ENCODE measurements around the gene SH2D3C.

The SH2D3C gene

GRCh38 chr9:127749090-127749787 lies 29.2 kb downstream of the SH2D3C start:
- Histone ChIP-seq H3K27me3 (ENCODE audit: insufficient read depth, low read length) (peaks cover 13% of the 10 kb centered on the region), H3K79me1 (ENCODE audit: low read length) (no peaks in the 10 kb centered on the region), H3K23ac (ENCODE audit: low read length) (no peak overlapping the region), H4K12ac (ENCODE audit: low read depth, low read length) (no peak overlapping the region), H4K8ac (ENCODE audit: low read depth, low read length) (no peak overlapping the region), H3K18ac (ENCODE audit: low read length) (no peak overlapping the region), H3K14ac (ENCODE audit: low read length) (no peak overlapping the region), H3K9ac (ENCODE audit: low read length) (no peak overlapping the region), H2BK5ac (ENCODE audit: low read depth, low read length, poor library complexity) (no peak overlapping the region), H3K4me1 (ENCODE audit: control insufficient read depth in 1 of 2, insufficient read depth in 2 of 2, low read length in 2 of 2) (peaks cover 0 to under 1% of the 10 kb centered on the region in 2 experiments), H3K4me3 (ENCODE audit: low read depth, low read length) (no peak overlapping the region), H3K27ac (ENCODE audit: low read depth, low read length) (no peak overlapping the region), H3K4me2 (ENCODE audit: low read length) (no peak overlapping the region), H2BK120ac (ENCODE audit: insufficient read depth, low read length, poor library complexity) (no peak overlapping the region), H4K91ac (ENCODE audit: low read depth, low read length) (no peak overlapping the region), H3K4ac (ENCODE audit: low read depth, low read length) (no peak overlapping the region), H2AK5ac (ENCODE audit: low read length) (no peak overlapping the region), H2AFZ (ENCODE audit: insufficient read depth, low read length, poor library complexity) (no peak overlapping the region), H3K79me2 (ENCODE audit: control insufficient read depth, insufficient read depth, low read length, poor library complexity) (no peaks in the 10 kb centered on the region), H3K36me3 (ENCODE audit: control insufficient read depth in 1 of 2, insufficient read depth in 2 of 2, low read length in 2 of 2) (no peaks in the 10 kb centered on the region), H3K9me3 (ENCODE audit: insufficient read depth, low read depth, low read length) (no peaks in the 10 kb centered on the region), H2BK12ac (ENCODE audit: low read length) (no peak overlapping the region)
- WGBS (ENCODE audit: extremely low coverage, insufficient coverage, insufficient read length), result no CpG with 5 or more reads among the region's 26 CpGs
- DNase-seq, result no peak

GRCh38 chr9:127746959-127747569 lies 31.4 kb downstream of the SH2D3C start:
- H2BK12ac ChIP-seq (ENCODE audit: low read length), result no peak overlapping the region

DNA sequence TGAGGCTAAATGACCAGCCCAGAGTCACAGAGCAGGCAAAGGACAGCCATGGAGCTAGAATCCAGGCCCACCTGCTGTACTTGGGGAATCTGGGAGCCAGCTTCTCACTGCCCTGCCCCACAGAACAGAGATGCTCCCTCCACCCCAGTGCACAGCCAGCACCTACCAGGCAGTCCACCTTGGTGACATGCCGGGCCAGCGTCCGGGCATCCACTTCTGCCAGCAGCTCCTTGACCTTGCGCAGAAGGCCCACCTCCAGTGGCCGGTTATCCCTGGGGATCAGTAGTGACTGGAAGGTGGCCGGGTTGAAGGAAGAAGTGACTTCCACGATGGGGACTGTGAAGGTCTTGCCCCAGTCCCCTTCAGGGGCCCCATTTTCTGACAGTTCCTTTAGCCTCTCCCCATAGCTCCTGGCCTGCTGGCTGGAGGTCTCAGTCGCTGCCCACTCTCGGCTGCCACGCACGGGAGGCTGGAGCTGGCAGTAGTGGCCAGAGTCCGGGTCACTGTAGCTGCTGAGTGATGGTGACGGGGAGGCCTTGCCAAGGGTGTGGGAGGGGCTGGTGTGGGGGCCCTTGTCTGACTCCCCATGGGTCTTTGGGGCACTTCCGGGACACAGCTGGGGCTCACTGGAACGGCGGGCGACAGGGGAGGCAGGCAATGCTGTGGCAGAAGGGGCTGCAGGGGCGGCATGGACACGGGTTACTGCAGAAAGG lies 33.9 kb downstream of the SH2D3C start:
- Histone ChIP-seq H2AFZ (ENCODE audit: insufficient read depth, low read length, poor library complexity) (no peak overlapping the region), H3K9ac (ENCODE audit: low read length) (no peak overlapping the region), H3K4me1 (ENCODE audit: control insufficient read depth in 1 of 2, insufficient read depth in 2 of 2, low read length in 2 of 2) (peaks cover 11 to 12% of the 10 kb centered on the region in 2 experiments), H4K91ac (ENCODE audit: low read depth, low read length) (no peak overlapping the region), H3K9me3 (ENCODE audit: insufficient read depth, low read depth, low read length) (no peaks in the 10 kb centered on the region), H3K4ac (ENCODE audit: low read depth, low read length) (no peak overlapping the region), H3K14ac (ENCODE audit: low read length) (no peak overlapping the region), H4K12ac (ENCODE audit: low read depth, low read length) (no peak overlapping the region), H2BK5ac (ENCODE audit: low read depth, low read length, poor library complexity) (no peak overlapping the region), H3K23ac (ENCODE audit: low read length) (no peak overlapping the region), H3K18ac (ENCODE audit: low read length) (no peak overlapping the region), H3K36me3 (ENCODE audit: control insufficient read depth in 1 of 2, insufficient read depth in 2 of 2, low read length in 2 of 2) (no peaks in the 10 kb centered on the region), H3K27me3 (ENCODE audit: insufficient read depth, low read length) (no peaks in the 10 kb centered on the region), H4K8ac (ENCODE audit: low read depth, low read length) (no peak overlapping the region), H3K79me2 (ENCODE audit: control insufficient read depth, insufficient read depth, low read length, poor library complexity) (no peaks in the 10 kb centered on the region), H3K4me3 (ENCODE audit: low read depth, low read length) (no peak overlapping the region), H3K27ac (ENCODE audit: low read depth, low read length) (no peak overlapping the region), H3K79me1 (ENCODE audit: low read length) (peaks cover 3% of the 10 kb centered on the region), H2AK5ac (ENCODE audit: low read length) (no peak overlapping the region), H2BK12ac (ENCODE audit: low read length) (no peak overlapping the region), H3K4me2 (ENCODE audit: low read length) (no peak overlapping the region), H2BK120ac (ENCODE audit: insufficient read depth, low read length, poor library complexity) (no peak overlapping the region)
- no CpG with 5 or more reads among the region's 19 CpGs for whole genome bisulfite sequencing (ENCODE audit: extremely low coverage, insufficient coverage, insufficient read length)
- DNase-seq, result no peak

More at GRCh38 chr9:127746959-127747569, 31.4 kb downstream of the SH2D3C start:
- Histone ChIP-seq H3K4me2 (ENCODE audit: low read length) (no peak overlapping the region), H3K27ac (ENCODE audit: low read depth, low read length) (no peak overlapping the region), H3K79me2 (ENCODE audit: control insufficient read depth, insufficient read depth, low read length, poor library complexity) (no peaks in the 10 kb centered on the region), H3K4ac (ENCODE audit: low read depth, low read length) (no peak overlapping the region), H3K23ac (ENCODE audit: low read length) (no peak overlapping the region), H3K14ac (ENCODE audit: low read length) (no peak overlapping the region), H4K12ac (ENCODE audit: low read depth, low read length) (no peak overlapping the region), H3K18ac (ENCODE audit: low read length) (no peak overlapping the region), H3K27me3 (ENCODE audit: insufficient read depth, low read length) (no peaks in the 10 kb centered on the region), H2AK5ac (ENCODE audit: low read length) (no peak overlapping the region), H3K79me1 (ENCODE audit: low read length) (no peaks in the 10 kb centered on the region), H2BK5ac (ENCODE audit: low read depth, low read length, poor library complexity) (no peak overlapping the region), H2AFZ (ENCODE audit: insufficient read depth, low read length, poor library complexity) (no peak overlapping the region), H4K91ac (ENCODE audit: low read depth, low read length) (no peak overlapping the region), H4K8ac (ENCODE audit: low read depth, low read length) (no peak overlapping the region), H3K36me3 (ENCODE audit: control insufficient read depth in 1 of 2, insufficient read depth in 2 of 2, low read length in 2 of 2) (no peaks in the 10 kb centered on the region), H2BK120ac (ENCODE audit: insufficient read depth, low read length, poor library complexity) (no peak overlapping the region), H3K4me3 (ENCODE audit: low read depth, low read length) (no peak overlapping the region), H3K9ac (ENCODE audit: low read length) (no peak overlapping the region), H3K9me3 (ENCODE audit: insufficient read depth, low read depth, low read length) (no peaks in the 10 kb centered on the region), H3K4me1 (ENCODE audit: control insufficient read depth in 1 of 2, insufficient read depth in 2 of 2, low read length in 2 of 2) (peaks cover 6% of the 10 kb centered on the region in 2 experiments)
- WGBS (ENCODE audit: extremely low coverage, insufficient coverage, insufficient read length), result no CpG with 5 or more reads among the region's 15 CpGs
- no peak for DNase-seq

- no peak overlapping the region for H4K91ac ChIP-seq (ENCODE audit: low read depth, low read length)
- peak overlapping the region; percentile 35 for H3K4me2 ChIP-seq (ENCODE audit: low read length)
- H2AFZ ChIP-seq (ENCODE audit: insufficient read depth, low read length, poor library complexity), result peak overlapping the region; percentile 30
- no peak overlapping the region for H3K14ac ChIP-seq (ENCODE audit: low read length)
- no peak overlapping the region for H3K4me3 ChIP-seq (ENCODE audit: low read depth, low read length)
- peak overlapping the region; percentile 22 for H4K8ac ChIP-seq (ENCODE audit: low read depth, low read length)
- no peak overlapping the region for H3K9ac ChIP-seq (ENCODE audit: low read length)
- DNase-seq, result peak; percentile 68 to 77
- no peak overlapping the region for H3K4ac ChIP-seq (ENCODE audit: low read depth, low read length)
- no peaks in the 10 kb centered on the region for H3K36me3 ChIP-seq (ENCODE audit: control insufficient read depth in 1 of 2, insufficient read depth in 2 of 2, low read length in 2 of 2)
- no peak overlapping the region for H2AK5ac ChIP-seq (ENCODE audit: low read length)
- no peak overlapping the region for H2BK12ac ChIP-seq (ENCODE audit: low read length)
- no peaks in the 10 kb centered on the region for H3K27me3 ChIP-seq (ENCODE audit: insufficient read depth, low read length)
- H3K9me3 ChIP-seq (ENCODE audit: insufficient read depth, low read depth, low read length), result no peaks in the 10 kb centered on the region
- H4K12ac ChIP-seq (ENCODE audit: low read depth, low read length), result no peak overlapping the region
- H3K79me2 ChIP-seq (ENCODE audit: control insufficient read depth, insufficient read depth, low read length, poor library complexity), result no peaks in the 10 kb centered on the region
- H3K23ac ChIP-seq (ENCODE audit: low read length), result no peak overlapping the region
- no peak overlapping the region for H2BK5ac ChIP-seq (ENCODE audit: low read depth, low read length, poor library complexity)
- no peak overlapping the region for H3K27ac ChIP-seq (ENCODE audit: low read depth, low read length)
- H2BK120ac ChIP-seq (ENCODE audit: insufficient read depth, low read length, poor library complexity), result no peak overlapping the region
- no peak overlapping the region for H3K18ac ChIP-seq (ENCODE audit: low read length)
- peaks cover 3% of the 10 kb centered on the region for H3K79me1 ChIP-seq (ENCODE audit: low read length)
- no CpG with 5 or more reads among the region's 33 CpGs for WGBS (ENCODE audit: extremely low coverage, insufficient coverage, insufficient read length)
- H3K4me1 ChIP-seq (ENCODE audit: control insufficient read depth in 1 of 2, insufficient read depth in 2 of 2, low read length in 2 of 2), result peaks cover 11 to 12% of the 10 kb centered on the region in 2 experiments
These were observed 35.9 kb downstream of the SH2D3C start for GRCh38 chr9:127742435-127743088.
